ENCODE data around the gene PIH1D1. TPM values are rescaled to one million over a fixed set of nuclear protein-coding genes. Genes with fewer than 3 reads are reported as not detected.

PIH1D1 gene
- total RNA-seq: 73.1 and 108 TPM in 2 replicates

DNA sequence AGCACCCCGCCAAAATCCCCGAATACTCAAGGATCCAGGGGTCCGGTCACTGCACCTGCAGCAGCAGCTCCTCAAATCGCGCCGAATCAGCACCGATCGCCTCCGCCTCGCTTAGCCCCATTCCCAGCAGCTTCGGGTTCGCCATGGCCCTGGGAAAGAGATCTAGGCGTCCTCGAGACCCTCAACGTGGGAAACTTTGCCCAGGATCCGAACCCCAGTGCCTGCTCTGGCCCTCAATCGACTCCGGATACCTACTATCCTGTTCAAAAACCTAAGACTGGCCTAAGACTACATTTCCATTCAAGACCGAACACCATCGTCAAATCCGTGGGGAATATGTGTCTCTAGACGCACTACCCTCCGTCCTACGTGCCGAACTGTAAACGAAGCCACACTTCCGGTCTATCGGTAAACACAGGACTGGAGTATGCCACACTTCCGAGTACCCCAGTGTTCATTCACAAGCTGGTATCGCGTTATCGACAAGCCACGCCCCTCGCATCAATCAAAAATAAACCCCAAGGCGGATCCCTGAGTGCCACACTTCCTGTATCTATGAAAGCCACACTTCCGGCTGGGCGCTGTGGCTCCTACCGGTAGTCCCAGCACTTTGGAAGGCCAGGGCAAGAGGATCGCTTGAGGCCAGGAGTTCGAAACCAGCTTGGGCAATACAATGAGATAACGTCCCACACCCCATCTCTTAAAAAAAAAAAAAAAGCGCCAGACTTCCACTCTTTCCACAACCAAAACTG, at the start of gene PIH1D1:
Gene PIH1D1 (minus strand): TSS at position 385 of the 752 bp plus-strand sequence. CDS start 240 bp downstream, at position 145.

DNA sequence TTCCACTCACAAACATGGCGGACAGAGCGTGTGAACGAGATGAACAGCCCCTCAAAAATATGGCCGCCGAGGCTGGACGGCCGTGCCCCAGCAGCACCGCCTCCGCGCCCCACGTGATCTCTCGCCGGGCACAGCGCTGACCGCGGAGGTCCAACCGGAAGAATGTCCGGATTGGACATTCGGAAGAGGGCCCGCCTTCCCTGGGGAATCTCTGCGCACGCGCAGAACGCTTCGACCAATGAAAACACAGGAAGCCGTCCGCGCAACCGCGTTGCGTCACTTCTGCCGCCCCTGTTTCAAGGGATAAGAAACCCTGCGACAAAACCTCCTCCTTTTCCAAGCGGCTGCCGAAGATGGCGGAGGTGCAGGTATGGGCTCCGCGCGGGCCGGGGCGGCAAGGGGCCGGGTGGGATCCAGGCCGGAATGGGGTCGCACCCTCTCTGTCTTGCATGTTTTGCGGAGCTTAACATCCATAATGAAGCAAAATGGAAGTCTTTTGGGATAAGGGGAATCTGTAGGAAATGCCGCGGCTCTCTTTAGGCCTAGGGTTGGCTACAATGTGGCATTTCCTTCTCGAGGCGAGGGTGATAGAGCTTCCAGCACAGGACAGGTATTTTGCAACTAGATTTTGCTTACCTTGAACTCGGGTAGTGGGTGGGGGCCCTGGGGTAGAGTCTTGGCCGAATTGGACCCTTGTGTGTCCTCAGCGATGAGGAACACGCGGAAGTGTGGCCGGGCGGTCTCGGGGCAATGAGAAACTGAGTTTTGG, 35.8 kb upstream of the PIH1D1 start, which contains the start of gene RPL13A:
Gene RPL13A (plus strand): TSS at position 332 of the 769 bp plus-strand sequence. CDS start 22 bp downstream, at position 354.

DNA sequence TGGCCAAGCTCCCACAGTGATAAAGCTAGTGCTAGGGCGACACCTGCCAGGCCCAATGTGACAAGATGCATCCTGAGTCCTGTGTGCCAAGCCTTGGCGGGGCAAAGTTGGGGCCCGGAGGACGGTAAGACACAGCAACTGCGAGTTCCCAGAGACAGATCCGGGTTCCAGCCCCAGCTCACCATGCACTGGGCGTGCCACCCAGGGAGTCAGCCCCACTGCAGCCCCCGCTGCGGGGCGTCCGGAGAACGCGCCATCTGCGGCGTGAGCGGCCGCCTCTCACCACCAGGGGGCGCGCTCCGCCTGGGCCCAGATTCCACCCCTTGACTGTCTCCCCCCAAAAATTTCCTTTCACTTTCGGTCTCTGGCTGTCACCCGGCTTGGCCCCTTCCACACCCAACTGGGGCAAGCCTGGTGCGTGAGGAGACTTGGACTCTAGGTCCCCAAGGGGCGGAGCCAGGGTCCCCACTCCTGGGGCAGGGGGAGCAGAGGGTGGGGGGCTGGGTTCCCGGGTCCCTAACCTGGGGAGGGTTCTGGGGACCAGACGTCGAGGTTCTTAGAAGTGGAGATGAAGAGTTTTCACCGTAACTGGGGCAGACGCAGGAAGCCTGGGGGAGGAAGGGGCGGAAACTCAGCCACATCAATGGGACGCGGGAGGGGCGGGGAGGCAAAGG, 22.4 kb upstream of the PIH1D1 start, which contains the start of gene FLT3LG:
Gene FLT3LG (plus strand): TSS at position 348 of the 674 bp plus-strand sequence. CDS start 425 bp downstream, outside the sequence.

DNA sequence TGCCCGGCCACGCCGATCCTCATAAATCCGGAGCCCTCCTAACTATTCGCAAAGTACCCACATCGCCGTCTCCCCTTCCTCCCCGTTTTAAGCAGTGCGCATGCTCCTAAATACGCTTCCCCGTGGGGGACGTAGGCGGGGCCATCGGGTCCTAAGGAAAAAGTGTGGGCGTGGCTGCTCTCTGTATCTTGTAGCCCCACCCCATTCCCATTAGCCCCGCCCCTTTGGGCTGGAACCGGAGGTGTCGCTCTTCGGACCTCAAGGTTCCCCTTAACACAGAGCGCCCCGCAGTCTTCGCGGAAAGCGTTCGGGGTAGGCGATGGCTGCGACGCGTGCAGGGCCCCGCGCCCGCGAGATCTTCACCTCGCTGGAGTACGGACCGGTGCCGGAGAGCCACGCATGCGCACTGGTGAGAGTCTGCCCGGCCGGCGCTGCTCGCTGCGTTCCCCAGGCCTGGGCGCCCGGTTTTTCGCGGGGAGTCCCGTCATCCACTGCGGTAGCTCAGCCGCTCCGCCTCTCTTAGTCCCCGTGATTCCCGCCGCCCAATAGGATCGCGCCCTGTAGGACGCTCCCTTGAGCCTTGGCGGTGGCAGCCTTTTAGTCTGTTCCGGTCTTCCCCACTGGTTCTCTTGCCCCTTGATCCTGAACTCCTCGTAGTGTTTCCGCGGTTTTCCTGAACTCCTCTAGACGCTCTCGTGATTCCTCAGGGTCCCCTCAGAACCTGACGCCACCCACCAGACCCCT, 1.6 kb upstream of the PIH1D1 start, which contains the start of gene ALDH16A1:
Gene ALDH16A1 (plus strand): TSS at position 213 of the 744 bp plus-strand sequence. CDS start 107 bp downstream, at position 320.

DNA sequence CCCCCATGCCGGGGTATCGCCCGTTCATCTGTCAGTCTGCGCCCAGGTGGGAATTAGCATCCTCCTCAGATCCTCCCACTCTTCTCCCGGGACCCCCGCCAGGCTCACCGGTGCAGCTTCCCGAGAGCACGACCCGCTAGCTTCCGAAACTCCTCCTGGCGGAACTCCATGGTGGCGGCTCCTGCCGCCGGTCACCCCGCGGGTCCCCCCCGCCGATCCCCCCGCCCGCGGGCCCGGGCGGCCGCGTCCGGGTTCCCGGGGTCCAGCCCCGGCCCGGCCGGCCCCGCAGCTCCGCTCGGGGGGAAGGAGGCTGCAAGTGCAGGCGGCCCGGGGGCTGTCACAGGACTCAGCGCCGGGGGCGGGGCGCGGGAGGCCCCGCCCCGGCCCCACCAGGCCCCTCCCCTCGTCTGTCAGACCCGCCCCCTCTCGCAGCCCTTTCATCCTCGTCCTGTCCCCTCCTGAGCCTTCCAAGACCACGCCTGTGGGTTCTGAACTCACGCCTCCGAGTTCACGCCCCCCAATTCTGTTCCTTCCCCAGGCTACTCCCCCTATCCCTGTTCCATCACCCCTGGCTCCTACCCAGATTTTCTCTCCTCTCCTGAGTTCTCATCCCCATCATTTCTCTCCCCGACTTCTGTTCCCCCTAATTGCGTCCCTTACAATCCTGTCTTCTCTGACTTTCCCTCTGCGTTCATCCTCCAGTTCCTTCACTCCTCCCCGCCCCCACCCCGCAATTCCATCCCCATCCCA, 10.2 kb downstream of the PIH1D1 start, which contains the start of gene SLC17A7:
Gene SLC17A7 (minus strand): TSS at position 318 of the 750 bp plus-strand sequence. CDS start 148 bp downstream, at position 170.

DNA sequence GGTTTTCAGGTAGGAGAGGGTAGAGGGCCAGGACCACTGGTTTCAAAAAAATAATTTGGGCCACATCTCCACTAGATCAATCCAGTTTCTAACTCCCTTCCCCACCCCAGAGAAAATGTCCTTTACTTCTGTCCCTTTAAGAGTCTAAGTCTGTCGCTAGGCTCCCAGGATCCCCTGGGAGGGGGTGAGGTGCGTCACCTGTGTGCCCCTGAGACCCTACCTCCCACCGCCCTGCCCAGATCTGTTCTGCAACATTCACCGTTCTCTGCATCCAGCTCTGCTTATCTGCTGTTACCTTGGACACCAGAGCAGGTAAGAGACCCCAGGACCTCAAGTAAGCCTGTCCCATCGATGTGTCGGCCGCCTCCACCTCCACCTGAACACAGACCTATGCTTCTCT, 26.4 kb downstream of the PIH1D1 start, which contains the start of gene GFY:
Gene GFY (plus strand): TSS at position 211 of the 400 bp plus-strand sequence. CDS start 1,043 bp downstream, outside the sequence.

DNA sequence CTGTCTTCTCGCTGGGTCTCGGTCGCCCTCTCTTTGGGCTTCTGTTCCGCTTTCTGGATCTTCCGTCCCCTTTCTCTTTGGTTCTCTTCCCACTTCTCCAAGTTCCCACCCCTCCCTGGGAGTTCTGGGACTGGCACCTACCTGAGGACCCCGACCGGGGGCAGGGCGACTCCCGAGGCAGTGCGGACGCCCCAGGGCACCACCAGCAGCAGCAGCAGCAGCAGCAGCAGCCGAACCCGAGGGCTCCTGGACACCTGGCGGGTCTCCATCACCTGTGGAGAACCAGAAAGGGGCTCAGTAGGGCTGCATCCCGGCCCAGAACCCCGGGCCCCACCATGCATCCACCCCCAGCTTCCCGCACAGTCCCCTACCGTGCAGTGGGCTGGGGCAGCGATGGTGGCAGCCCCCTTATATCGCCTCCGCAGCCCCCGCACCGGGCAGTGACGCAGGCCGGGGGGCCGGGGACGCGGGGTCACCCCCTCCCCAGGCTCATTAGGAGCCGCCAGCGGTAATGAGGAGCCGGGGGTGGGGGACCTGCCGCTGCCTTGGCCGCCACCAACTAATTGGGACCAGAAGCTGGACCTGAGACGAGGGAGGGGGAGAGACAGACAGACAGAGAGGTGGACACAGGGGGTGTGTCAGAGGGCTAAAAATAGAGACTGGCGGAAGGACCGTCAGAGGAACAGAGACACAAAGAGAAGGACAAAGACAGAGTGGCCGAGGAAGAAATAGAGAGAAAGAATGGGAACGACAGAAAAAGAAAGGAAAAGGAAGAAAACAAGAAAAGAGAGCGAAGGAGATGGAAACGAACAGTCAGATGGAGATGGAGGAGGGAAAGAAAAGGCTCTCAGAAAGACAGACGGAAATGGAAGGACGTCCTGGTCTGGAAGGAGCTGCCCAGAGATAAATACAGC, 28.3 kb downstream of the PIH1D1 start, which contains the start of gene PTH2:
Gene PTH2 (minus strand): TSS at position 371 of the 914 bp plus-strand sequence. CDS start 102 bp downstream, at position 269.

Other genes starting within 250 kb of the PIH1D1 start
- gene SLC6A16, start 126.6 kb downstream of the PIH1D1 start, total RNA-seq: under 0.01 and 0.14 TPM in 2 replicates
- under 0.01 TPM in 1 of 2 replicates, not detected in the other for gene CD37, start 116.4 kb downstream of the PIH1D1 start, total RNA-seq
- gene TEAD2, start 89.4 kb downstream of the PIH1D1 start, total RNA-seq: 20.8 and 22.2 TPM in 2 replicates
- gene DKKL1, start 87.9 kb downstream of the PIH1D1 start, total RNA-seq: 0.59 TPM in 1 of 2 replicates, not detected in the other
- gene KASH5, start 63.6 kb downstream of the PIH1D1 start, total RNA-seq: not detected in 2 replicates
- not detected in 2 replicates for gene PTH2, start 28.4 kb downstream of the PIH1D1 start, total RNA-seq
- gene GFY, start 26.4 kb downstream of the PIH1D1 start, total RNA-seq: not detected in 2 replicates
- gene SLC17A7, start 10.3 kb downstream of the PIH1D1 start, total RNA-seq: not detected in 2 replicates
- gene ALDH16A1, start 1.4 kb upstream of the PIH1D1 start, total RNA-seq: 11.9 and 13.5 TPM in 2 replicates
- 1.2 and 2.1 TPM in 2 replicates for gene FLT3LG, start 22.4 kb upstream of the PIH1D1 start, total RNA-seq
- 1,158 and 2,408 TPM in 2 replicates for gene RPL13A, start 35.8 kb upstream of the PIH1D1 start, total RNA-seq
- gene RPS11, start 44.6 kb upstream of the PIH1D1 start, total RNA-seq: 1,449 and 3,403 TPM in 2 replicates
- 33.5 and 71.9 TPM in 2 replicates for gene FCGRT, start 60.8 kb upstream of the PIH1D1 start, total RNA-seq
- 388 and 521 TPM in 2 replicates for gene RCN3, start 76.2 kb upstream of the PIH1D1 start, total RNA-seq
- gene NOSIP, start 128.7 kb upstream of the PIH1D1 start, total RNA-seq: 28.3 and 49.6 TPM in 2 replicates
- 0.23 and 0.89 TPM in 2 replicates for gene PRRG2, start 129.5 kb upstream of the PIH1D1 start, total RNA-seq
- gene PRR12, start 139.4 kb upstream of the PIH1D1 start, total RNA-seq: 2.7 and 5.2 TPM in 2 replicates
- 45.1 and 75.3 TPM in 2 replicates for gene RRAS, start 188.3 kb upstream of the PIH1D1 start, total RNA-seq
- gene SCAF1, start 190.4 kb upstream of the PIH1D1 start, total RNA-seq: 18.4 and 40.9 TPM in 2 replicates
- gene IRF3, start 214.0 kb upstream of the PIH1D1 start, total RNA-seq: 33.0 and 64.1 TPM in 2 replicates
- gene BCL2L12, start 214.1 kb upstream of the PIH1D1 start, total RNA-seq: 1.5 and 2.4 TPM in 2 replicates
- gene PRMT1, start 225.5 kb upstream of the PIH1D1 start, total RNA-seq: 303 and 388 TPM in 2 replicates
- gene ADM5, start 237.8 kb upstream of the PIH1D1 start, total RNA-seq: 0.51 and 0.59 TPM in 2 replicates
- gene CPT1C, start 239.3 kb upstream of the PIH1D1 start, total RNA-seq: 18.4 and 18.7 TPM in 2 replicates

Measured in smooth muscle cell of the umbilical artery (primary cell).